HepG2 (cell line): ENCODE measurements around the gene CCND1. TPM values are rescaled to one million over a fixed set of nuclear protein-coding genes. Genes with fewer than 3 reads are reported as not detected.

Experiments
- ADNP ChIP-seq: sonication (generic); formaldehyde crosslinking; IDR thresholded peaks from 2 replicates; pipeline ENCODE4 v1.4.0; 2020; ENCODE audit warnings: missing genetic modification reagents
- ESRRA ChIP-seq: sonication (generic); formaldehyde crosslinking; IDR thresholded peaks from 2 replicates; pipeline ENCODE4 v1.5.1; 2020; ENCODE audit warnings: mild to moderate bottlenecking, low read depth, missing genetic modification reagents
- FOXO4 ChIP-seq: sonication (generic); formaldehyde crosslinking; conservative IDR thresholded peaks from 2 replicates; pipeline ENCODE4 v1.8.1; 2023; ENCODE audit warnings: missing genetic modification reagents
- KDM2A ChIP-seq: sonication (generic); formaldehyde crosslinking; IDR thresholded peaks from 2 replicates; pipeline ENCODE4 v1.4.0; 2020; ENCODE audit warnings: low read depth, missing genetic modification reagents, borderline replicate concordance
- MEF2D ChIP-seq: sonication (generic); formaldehyde crosslinking; IDR thresholded peaks from 2 replicates; pipeline ENCODE4 v1.5.1; 2020; ENCODE audit warnings: mild to moderate bottlenecking, missing genetic modification reagents
- MNT ChIP-seq: fragments of 450-650 bp; IDR thresholded peaks from 2 replicates; pipeline ENCODE4 v1.6.1; 2016
- PAF1 ChIP-seq: IDR thresholded peaks from 2 replicates; pipeline ENCODE4 v1.6.1; 2016; ENCODE audit warnings: missing genetic modification reagents, missing compliant biosample characterization
- PAXIP1 ChIP-seq: sonication (generic); formaldehyde crosslinking; conservative IDR thresholded peaks from 2 replicates; pipeline ENCODE4 v1.4.0; 2020; ENCODE audit warnings: mild to moderate bottlenecking, missing genetic modification reagents, moderate library complexity
- POLR2G ChIP-seq: fragments of 200-400 bp; formaldehyde crosslinking; IDR thresholded peaks from 2 replicates; pipeline ENCODE4 v1.6.1; 2018; ENCODE audit warnings: mild to moderate bottlenecking, low read depth, low read length, moderate library complexity
- RARA ChIP-seq: IDR thresholded peaks from 2 replicates; pipeline ENCODE4 v1.6.1; 2016; ENCODE audit warnings: missing genetic modification reagents, missing compliant biosample characterization
- REPIN1 ChIP-seq: sonication (generic); formaldehyde crosslinking; IDR thresholded peaks from 2 replicates; pipeline ENCODE4 v1.8.0; 2022; ENCODE audit warnings: missing genetic modification reagents, low read depth, mild to moderate bottlenecking, borderline replicate concordance
- THAP11 ChIP-seq: IDR thresholded peaks from 2 replicates; pipeline ENCODE4 v1.6.1; 2016; ENCODE audit warnings: missing biosample characterization, missing genetic modification reagents
- TMF1 ChIP-seq: sonication (generic); formaldehyde crosslinking; IDR thresholded peaks from 2 replicates; pipeline ENCODE4 v1.8.1; 2022; ENCODE audit warnings: low read depth, missing genetic modification reagents
- ZFP36 ChIP-seq: fragments of 150-350 bp; IDR thresholded peaks from 2 replicates; pipeline ENCODE4 v1.6.1; 2018; ENCODE audit warnings: borderline replicate concordance, low read length, low read depth; ENCODE audit not compliant: partially characterized antibody
- ZNF17 ChIP-seq: sonication (generic); formaldehyde crosslinking; IDR thresholded peaks from 2 replicates; pipeline ENCODE4 v1.5.0; 2020; ENCODE audit warnings: mild to moderate bottlenecking, missing genetic modification reagents
- ZNF292 ChIP-seq: sonication (generic); formaldehyde crosslinking; IDR thresholded peaks from 2 replicates; pipeline ENCODE4 v1.8.1; 2022; ENCODE audit warnings: mild to moderate bottlenecking, low read depth, missing genetic modification reagents, borderline replicate concordance
- ZNF317 ChIP-seq: sonication (generic); formaldehyde crosslinking; IDR thresholded peaks from 2 replicates; pipeline ENCODE4 v1.5.0; 2020; ENCODE audit warnings: mild to moderate bottlenecking, missing genetic modification reagents
- ZNF879 ChIP-seq: sonication (generic); formaldehyde crosslinking; IDR thresholded peaks from 2 replicates; pipeline ENCODE4 v1.8.1; 2023; ENCODE audit warnings: missing genetic modification reagents
- polyA plus RNA-seq, 8 experiments: library from polyadenylated mRNA; depleted of rRNA in 3 of 8; stranded (reverse) in 7 of 8; unstranded in 1 of 8; fragments of >200 nt; fragmentation: Illumina TruSeq in 4 of 8; extraction: Trizol in 4 of 8; gene quantifications; 2 replicates each; pipeline versions ENCODE4 v1.2.1 to v1.2.3, GENCODE V29; 2011 to 2016; ENCODE audit warnings: low read depth in 4 of 8, missing spikeins in 1 of 8, mixed read lengths in 1 of 8; ENCODE audit not compliant: insufficient read depth in 1 of 8
- total RNA-seq, 5 experiments: library from RNA; depleted of rRNA; stranded (reverse); fragments of >200 nt; fragmentation: Illumina TruSeq; extraction: Trizol; gene quantifications; 2 replicates each; pipeline ENCODE4 v1.2.3, GENCODE V29; 2016; ENCODE audit warnings: low read depth in 1 of 5

Gene CCND1
- total and polyA plus RNA-seq, 2 of the 13 experiments (the other 11 are each of a cell fraction or from before 2014, with no cell fraction given), result 107 to 136 TPM

- no peak for TF ChIP-seq FOXO4 (CRISPR knock-in tag)
- TF ChIP-seq KDM2A (CRISPR knock-in tag), result peak; percentile 31; the same call in 1 of the 2 replicates
- no peak for TF ChIP-seq REPIN1 (CRISPR knock-in tag)
- TF ChIP-seq MNT, result no peak
- no peak for TF ChIP-seq ZNF879
- no peak for TF ChIP-seq ZNF17
- TF ChIP-seq ZFP36, result no peak
- TF ChIP-seq ZNF317 (CRISPR knock-in tag), result no peak
- TF ChIP-seq POLR2G, result no peak
- 0 out of 2 replicates have a peak, but pooled peaks have one; percentile 18 for TF ChIP-seq RARA
- no peak for TF ChIP-seq TMF1 (CRISPR knock-in tag)
- no peak for TF ChIP-seq PAF1 (CRISPR knock-in tag)
- no peak for TF ChIP-seq MEF2D (CRISPR knock-in tag)
- TF ChIP-seq ESRRA, result no peak
- TF ChIP-seq PAXIP1 (CRISPR knock-in tag), result no peak
- TF ChIP-seq THAP11 (CRISPR knock-in tag), result no peak
- TF ChIP-seq ZNF292 (CRISPR knock-in tag), result 0 out of 2 replicates have a peak, but pooled peaks have one; percentile 25
- TF ChIP-seq ADNP (CRISPR knock-in tag), result no peak
These were observed 58.3 kb downstream of the CCND1 start (continued) for GRCh38 chr11:69699213-69699612.
